Smooth muscle cell (in vitro differentiated cells): ENCODE results near the gene NOX4. TPM values are rescaled to one million over a fixed set of nuclear protein-coding genes. Genes with fewer than 3 reads are reported as not detected.

Experiments
- DNase-seq: peaks from one replicate; lab custom pipeline; 2025; ENCODE audit not compliant: unreplicated experiment; lab: John Stamatoyannopoulos, UW
- H2AFZ ChIP-seq: fragments of 200-600 bp; sonication (generic); 2 replicates; pipeline ENCODE4 v1.6.0; 2016; ENCODE audit warnings: antibody characterized with exemption, low read depth, mild to moderate bottlenecking
- H3F3A ChIP-seq: fragments of 200-600 bp; sonication (generic); 2 replicates; pipeline ENCODE4 v1.6.0; 2017; ENCODE audit warnings: antibody characterized with exemption, low read depth
- H3K27ac ChIP-seq: fragments of 200-600 bp; sonication (generic); 2 replicates; pipeline ENCODE4 v1.5.1; 2016; ENCODE audit warnings: low read depth, mild to moderate bottlenecking
- H3K27me3 ChIP-seq: fragments of 200-600 bp; sonication (generic); 2 replicates; pipeline ENCODE4 v1.6.1; 2016; ENCODE audit warnings: low read depth, mild to moderate bottlenecking
- H3K36me3 ChIP-seq: fragments of 200-600 bp; sonication (generic); 2 replicates; pipeline ENCODE4 v1.5.1; 2016; ENCODE audit warnings: low read depth
- H3K4me1 ChIP-seq: fragments of 200-600 bp; sonication (generic); 2 replicates; pipeline ENCODE4 v1.5.1; 2016; ENCODE audit warnings: low read depth
- H3K4me2 ChIP-seq: fragments of 200-600 bp; sonication (generic); 2 replicates; pipeline ENCODE4 v1.6.0; 2016; ENCODE audit warnings: mild to moderate bottlenecking
- H3K4me3 ChIP-seq: fragments of 200-600 bp; sonication (generic); 2 replicates; pipeline ENCODE4 v1.5.1; 2016; ENCODE audit warnings: mild to moderate bottlenecking
- H3K79me2 ChIP-seq: fragments of 200-600 bp; sonication (generic); 2 replicates; pipeline ENCODE4 v1.6.0; 2016; ENCODE audit warnings: low read depth, mild to moderate bottlenecking
- H3K9ac ChIP-seq: fragments of 200-600 bp; sonication (generic); 2 replicates; pipeline ENCODE4 v1.6.0; 2016; ENCODE audit warnings: low read depth
- H3K9me3 ChIP-seq: fragments of 200-600 bp; sonication (generic); replicated peaks from 2 replicates; pipeline ENCODE4 v1.5.1; 2016; ENCODE audit warnings: low read depth
- H4K20me1 ChIP-seq: fragments of 200-600 bp; sonication (generic); 2 replicates; pipeline ENCODE4 v1.6.0; 2016; ENCODE audit warnings: low read depth
- CTCF ChIP-seq: fragments of 200-600 bp; sonication (generic); IDR thresholded peaks from 2 replicates; pipeline ENCODE4 v1.5.1; 2017; ENCODE audit warnings: borderline replicate concordance, mild to moderate bottlenecking, antibody characterized with exemption; ENCODE audit not compliant: insufficient read depth, poor library complexity, severe bottlenecking
- WGBS: methylation state at CpG from one replicate; pipeline ENCODE4 v1.1.7; 2016; ENCODE audit warnings: low lambda C conversion rate; 5-methylcytosine and 5-hydroxymethylcytosine counted together
- polyA plus RNA-seq: library from polyadenylated mRNA; unstranded; fragments of >200 nt; fragmentation: Nextera tagmentation; extraction: Ambion mirVana; gene quantifications from 2 replicates; pipeline ENCODE4 v1.2.1, GENCODE V29; 2016
- total RNA-seq: library from RNA; depleted of rRNA; stranded (reverse); fragments of >200 nt; gene quantifications from 2 replicates; pipeline ENCODE4 v1.2.3, GENCODE V29; 2014

The NOX4 gene
- total and polyA plus RNA-seq, 2 experiments from 2014 or later = 7.3 to 31.9 TPM

- TF ChIP-seq CTCF = no peak
- no peak overlapping the region for H3K4me3 ChIP-seq
- H4K20me1 ChIP-seq = no peaks in the 10 kb centered on the region
- no peaks in the 10 kb centered on the region for H3K4me1 ChIP-seq
- H3K9ac ChIP-seq = no peak overlapping the region
- no peak overlapping the region for H2AFZ ChIP-seq
- H3F3A ChIP-seq = no peaks in the 10 kb centered on the region
- H3K36me3 ChIP-seq = peaks cover 4% of the 10 kb centered on the region
- H3K27me3 ChIP-seq = no peaks in the 10 kb centered on the region
- no peak overlapping the region for H3K27ac ChIP-seq
- H3K79me2 ChIP-seq = no peaks in the 10 kb centered on the region
- H3K9me3 ChIP-seq = no peaks in the 10 kb centered on the region
- no peak overlapping the region for H3K4me2 ChIP-seq
- DNase-seq = no peak
These were observed 6.3 kb downstream of the NOX4 start for GRCh38 chr11:89484896-89485295.

GRCh38 chr11:89477175-89477574, 14.0 kb downstream of the NOX4 start:
- H3K9ac ChIP-seq = no peak overlapping the region
- H3K4me3 ChIP-seq = no peak overlapping the region
- no peaks in the 10 kb centered on the region for H3K36me3 ChIP-seq
- TF ChIP-seq CTCF = no peak
- DNase-seq = no peak
- H3K4me2 ChIP-seq = no peak overlapping the region
- H3K9me3 ChIP-seq = no peaks in the 10 kb centered on the region
- H3K27me3 ChIP-seq = no peaks in the 10 kb centered on the region
- H3F3A ChIP-seq = no peaks in the 10 kb centered on the region
- WGBS = 59% methylated on average over 6 of the region's 6 CpGs
- H3K79me2 ChIP-seq = no peaks in the 10 kb centered on the region
- no peaks in the 10 kb centered on the region for H3K4me1 ChIP-seq
- no peaks in the 10 kb centered on the region for H4K20me1 ChIP-seq
- no peak overlapping the region for H3K27ac ChIP-seq
- H2AFZ ChIP-seq = no peak overlapping the region

- no peaks in the 10 kb centered on the region for H3K4me1 ChIP-seq
- H3K79me2 ChIP-seq = peaks cover 2% of the 10 kb centered on the region
- H2AFZ ChIP-seq = no peak overlapping the region
- no peak overlapping the region for H3K9ac ChIP-seq
- no peaks in the 10 kb centered on the region for H3K36me3 ChIP-seq
- no peak overlapping the region for H3K4me2 ChIP-seq
- no peak overlapping the region for H3K4me3 ChIP-seq
- no peak for DNase-seq
- no peaks in the 10 kb centered on the region for H4K20me1 ChIP-seq
- H3K9me3 ChIP-seq = no peaks in the 10 kb centered on the region
- no peaks in the 10 kb centered on the region for H3F3A ChIP-seq
- WGBS = 43% methylated on average over 1 of the region's 1 CpG
- H3K27ac ChIP-seq = no peak overlapping the region
- TF ChIP-seq CTCF = no peak
- H3K27me3 ChIP-seq = no peaks in the 10 kb centered on the region
These were observed 27.9 kb downstream of the NOX4 start for GRCh38 chr11:89463266-89463780.

GRCh38 chr11:89458716-89459115, 32.5 kb downstream of the NOX4 start:
- no peak overlapping the region for H3K4me3 ChIP-seq
- no peak for TF ChIP-seq CTCF
- H3K9me3 ChIP-seq = no peaks in the 10 kb centered on the region
- no peaks in the 10 kb centered on the region for H4K20me1 ChIP-seq
- H3K36me3 ChIP-seq = no peaks in the 10 kb centered on the region
- DNase-seq = no peak
- no peaks in the 10 kb centered on the region for H3K27me3 ChIP-seq
- WGBS = 83% methylated on average over 2 of the region's 2 CpGs
- no peak overlapping the region for H3K4me2 ChIP-seq
- H3K27ac ChIP-seq = no peak overlapping the region
- no peak overlapping the region for H3K9ac ChIP-seq
- no peak overlapping the region for H2AFZ ChIP-seq
- no peaks in the 10 kb centered on the region for H3F3A ChIP-seq
- peaks cover 10% of the 10 kb centered on the region for H3K79me2 ChIP-seq
- H3K4me1 ChIP-seq = no peaks in the 10 kb centered on the region
